K562 (cell line): Measurements from ENCODE around the gene A1BG.
A peak's percentile ranks its signal among the peaks of the same experiment; 100 is the strongest.

Experiments used
- EP300 ChIP-seq: IDR thresholded peaks from 2 replicates; pipeline ENCODE4 v1.6.1; 2012; ENCODE audit warnings: low read length, improper control_type of control experiment
- FOS ChIP-seq: IDR thresholded peaks from 3 replicates; pipeline ENCODE4 v1.6.1; 2011; ENCODE audit not compliant: insufficient read length; ENCODE audit errors: extremely low read depth
- FOXO4 ChIP-seq: fragments of 450-650 bp; formaldehyde crosslinking; IDR thresholded peaks from 2 replicates; pipeline ENCODE4 v1.4.0; 2020; ENCODE audit warnings: mild to moderate bottlenecking, moderate library complexity
- GABPA ChIP-seq: fragments of 200-800 bp; sonication (Bioruptor generic); conservative IDR thresholded peaks from 2 replicates; pipeline ENCODE4 v1.6.1; 2016; ENCODE audit warnings: low read depth, missing genetic modification characterization, missing compliant biosample characterization
- RBM14 ChIP-seq: fragments of 200-400 bp; formaldehyde crosslinking; IDR thresholded peaks from 2 replicates; pipeline ENCODE4 v1.6.1; 2018; ENCODE audit warnings: low read depth, mild to moderate bottlenecking, low read length, moderate library complexity, borderline replicate concordance; ENCODE audit not compliant: insufficient read depth
- SP2 ChIP-seq: IDR thresholded peaks from 2 replicates; pipeline ENCODE4 v1.6.1; 2011; ENCODE audit warnings: mild to moderate bottlenecking, low read depth, low read length, moderate library complexity; ENCODE audit not compliant: poor library complexity, severe bottlenecking; ENCODE audit errors: extremely low read depth
- TOE1 ChIP-seq, 2 experiments: fragments of 450-650 bp in 1 of 2; sonication (generic) in 1 of 2; formaldehyde crosslinking in 1 of 2; IDR thresholded peaks; 2 replicates each; pipeline versions ENCODE4 v1.7.1 to v1.8.0; 2016 to 2022; ENCODE audit warnings: borderline replicate concordance in 2 of 2, mild to moderate bottlenecking in 2 of 2, antibody characterized with exemption in 1 of 2, inconsistent platforms in 1 of 2, low read depth in 1 of 2, missing genetic modification reagents in 1 of 2, moderate library complexity in 1 of 2
- XRCC5 ChIP-seq: fragments of 200-400 bp; formaldehyde crosslinking; IDR thresholded peaks from 2 replicates; pipeline ENCODE4 v1.6.1; 2017; ENCODE audit warnings: low read depth, mild to moderate bottlenecking, low read length
- ZFP1 ChIP-seq: fragments of 450-650 bp; formaldehyde crosslinking; IDR thresholded peaks from 2 replicates; pipeline ENCODE4 v1.4.0; 2020; ENCODE audit warnings: mild to moderate bottlenecking, mixed read lengths
- ZNF518B ChIP-seq: fragments of 250-450 bp; sonication (Bioruptor Pico); IDR thresholded peaks from 2 replicates; pipeline ENCODE4 v1.5.0; 2021; ENCODE audit warnings: mild to moderate bottlenecking, moderate library complexity
- ZSCAN29 ChIP-seq: fragments of 450-650 bp; IDR thresholded peaks from 2 replicates; pipeline ENCODE4 v1.6.1; 2017

GRCh38 chr19:58386576-58387337 is 33.5 kb upstream of the A1BG start, which contains the start of gene RPS5:
- TF ChIP-seq ZFP1 (CRISPR knock-in tag) = no peak
- TF ChIP-seq FOS = no peak
- TF ChIP-seq GABPA (tag) = peak; percentile 98
- peak; percentile 27; the same call in 1 of the 2 replicates for TF ChIP-seq EP300
- no peak for TF ChIP-seq FOXO4 (CRISPR knock-in tag)
- no peak for TF ChIP-seq XRCC5
- TF ChIP-seq ZSCAN29 = peak; percentile 89
- TF ChIP-seq SP2 = no peak
- 0 out of 2 replicates have a peak, but pooled peaks have one; percentile 90 for TF ChIP-seq RBM14
- TF ChIP-seq TOE1 (IDR thresholded peaks at IDR 0.05; ENCODE audit: borderline replicate concordance) = no peak
- TF ChIP-seq TOE1 (CRISPR knock-in tag; IDR thresholded peaks at IDR 0.05; ENCODE audit: borderline replicate concordance, low read depth) = no peak; the same call in 1 of the 2 replicates
- TF ChIP-seq ZNF518B (CRISPR knock-in tag) = no peak
